Erythroblast (primary cell): ENCODE data around the gene PPAT.

Experiments
- GATA1 ChIP-seq: IDR thresholded peaks from 2 replicates; pipeline ENCODE4 v1.6.1; 2011; ENCODE audit warnings: low read depth, mild to moderate bottlenecking, control low read depth, low read length, moderate library complexity
- POLR2A ChIP-seq: IDR thresholded peaks from 2 replicates; pipeline ENCODE4 v1.6.1; 2011; ENCODE audit warnings: mild to moderate bottlenecking, low read length

DNA sequence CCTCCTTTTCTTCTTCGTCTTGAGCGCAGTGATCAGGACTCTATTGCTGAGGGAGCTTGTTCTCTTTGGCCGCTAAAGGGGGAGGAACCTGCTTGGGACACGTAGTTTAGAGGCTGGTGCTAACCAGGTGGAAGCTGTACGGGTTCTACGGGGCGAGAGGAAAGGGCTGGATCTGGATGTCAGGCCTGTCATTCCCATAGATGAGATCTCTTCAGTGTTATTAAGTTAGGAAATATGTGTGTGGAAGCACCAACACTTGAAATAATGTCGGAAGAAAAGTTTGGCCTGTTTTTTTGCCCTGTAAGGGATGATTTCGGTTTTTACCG lies 32.6 kb upstream of the PPAT start:
- TF ChIP-seq POLR2A: no peak
- no peak for TF ChIP-seq GATA1
